HEK293 (cell line): ENCODE measurements around the gene MYOM1.

Experiments used
- CTCF ChIA-PET: fragments of 350-600 bp; formaldehyde crosslinking; extraction: SDS; loops from one replicate; lab custom pipeline; 2021; ENCODE audit warnings: antibody characterized with exemption; lab: Yijun Ruan, JAX
- POLR2A ChIA-PET: fragments of 300-600 bp; formaldehyde crosslinking; extraction: SDS; loops from one replicate; lab custom pipeline; 2020; ENCODE audit warnings: antibody characterized with exemption, inconsistent platforms; lab: Yijun Ruan, JAX
- H3K27ac ChIP-seq: fragments of 200-500 bp; sonication (Bioruptor generic); 2 replicates; pipeline ENCODE4 v1.5.1; 2014; ENCODE audit warnings: low read depth, low read length, control low read depth, inconsistent platforms; ENCODE audit errors: extremely low read depth
- H3K36me3 ChIP-seq, 2 experiments: fragments of 200-500 bp in 1 of 2; sonication (Bioruptor generic) in 1 of 2; 1 replicate in 1 of 2; 2 replicates in 1 of 2; pipeline ENCODE4 v1.5.1; 2014 to 2017; ENCODE audit warnings: inconsistent platforms in 2 of 2, low read length in 2 of 2; ENCODE audit not compliant: control insufficient read depth in 2 of 2, insufficient read depth in 1 of 2
- H3K4me1 ChIP-seq: fragments of 200-500 bp; sonication (Bioruptor generic); 2 replicates; pipeline ENCODE4 v1.5.1; 2014; ENCODE audit warnings: mild to moderate bottlenecking, low read length, inconsistent platforms; ENCODE audit not compliant: control insufficient read depth, insufficient read depth
- H3K4me3 ChIP-seq: 2 replicates; pipeline ENCODE4 v1.5.1; 2011; ENCODE audit warnings: low read depth, mild to moderate bottlenecking, control low read depth, low read length, moderate library complexity
- H3K9me3 ChIP-seq: fragments of 200-500 bp; sonication (Bioruptor generic); 2 replicates; pipeline ENCODE4 v1.5.1; 2014; ENCODE audit warnings: low read depth, low read length, inconsistent platforms; ENCODE audit not compliant: control insufficient read depth, insufficient read depth
- HIC1 ChIP-seq: fragments of 450-650 bp; formaldehyde crosslinking; IDR thresholded peaks from 2 replicates; pipeline ENCODE4 v1.5.1; 2016; ENCODE audit warnings: missing biosample characterization, missing genetic modification characterization
- INSM2 ChIP-seq: fragments of 450-650 bp; formaldehyde crosslinking; IDR thresholded peaks from 2 replicates; pipeline ENCODE4 v1.5.1; 2016; ENCODE audit warnings: missing biosample characterization, missing genetic modification characterization
- TCF7L2 ChIP-seq: IDR thresholded peaks from 2 replicates; pipeline ENCODE4 v1.6.1; 2011; ENCODE audit warnings: low read depth, mild to moderate bottlenecking, inconsistent platforms, low read length, moderate library complexity, borderline replicate concordance
- ZEB2 ChIP-seq: fragments of 450-650 bp; formaldehyde crosslinking; IDR thresholded peaks from 2 replicates; pipeline ENCODE4 v1.5.1; 2016; ENCODE audit warnings: missing biosample characterization, missing genetic modification characterization
- ZFP3 ChIP-seq: fragments of 450-650 bp; formaldehyde crosslinking; IDR thresholded peaks from 2 replicates; pipeline ENCODE4 v1.5.1; 2016; ENCODE audit warnings: low read depth, missing biosample characterization, missing genetic modification characterization
- ZFP41 ChIP-seq: fragments of 450-650 bp; formaldehyde crosslinking; IDR thresholded peaks from 2 replicates; pipeline ENCODE4 v1.5.1; 2016; ENCODE audit warnings: missing biosample characterization, missing genetic modification characterization, borderline replicate concordance
- ZNF140 ChIP-seq: fragments of 450-650 bp; formaldehyde crosslinking; IDR thresholded peaks from 2 replicates; pipeline ENCODE4 v1.5.1; 2016; ENCODE audit warnings: missing biosample characterization, missing genetic modification characterization
- ZNF157 ChIP-seq: fragments of 450-650 bp; formaldehyde crosslinking; IDR thresholded peaks from 2 replicates; pipeline ENCODE4 v1.5.1; 2016; ENCODE audit warnings: missing biosample characterization, missing genetic modification characterization
- ZNF202 ChIP-seq: fragments of 450-650 bp; formaldehyde crosslinking; IDR thresholded peaks from 2 replicates; pipeline ENCODE4 v1.5.1; 2016; ENCODE audit warnings: missing biosample characterization, missing genetic modification characterization, borderline replicate concordance
- ZNF341 ChIP-seq: fragments of 450-650 bp; formaldehyde crosslinking; IDR thresholded peaks from 2 replicates; pipeline ENCODE4; 2016; ENCODE audit warnings: low read depth, missing biosample characterization, missing genetic modification characterization
- ZNF48 ChIP-seq: fragments of 450-650 bp; formaldehyde crosslinking; IDR thresholded peaks from 2 replicates; pipeline ENCODE4 v1.5.1; 2016; ENCODE audit warnings: missing biosample characterization, missing genetic modification characterization
- ZNF529 ChIP-seq: fragments of 450-650 bp; formaldehyde crosslinking; IDR thresholded peaks from 2 replicates; pipeline ENCODE4 v1.5.1; 2017; ENCODE audit warnings: missing genetic modification characterization, missing biosample characterization; ENCODE audit not compliant: insufficient replicate concordance
- ZNF571 ChIP-seq: fragments of 450-650 bp; formaldehyde crosslinking; IDR thresholded peaks from 2 replicates; pipeline ENCODE4 v1.5.0; 2017; ENCODE audit warnings: missing biosample characterization, missing genetic modification characterization
- ZNF580 ChIP-seq: fragments of 450-650 bp; formaldehyde crosslinking; IDR thresholded peaks from 2 replicates; pipeline ENCODE4 v1.5.1; 2016; ENCODE audit warnings: missing biosample characterization, missing genetic modification characterization
- ZNF596 ChIP-seq: fragments of 450-650 bp; IDR thresholded peaks from 2 replicates; pipeline ENCODE4 v1.5.0; 2018; ENCODE audit warnings: missing biosample characterization, mild to moderate bottlenecking, missing genetic modification characterization, moderate library complexity
- ZNF830 ChIP-seq: fragments of 450-650 bp; IDR thresholded peaks from 2 replicates; pipeline ENCODE4 v1.5.0; 2018; ENCODE audit warnings: missing biosample characterization, missing genetic modification characterization, low read depth, mild to moderate bottlenecking, moderate library complexity
- ZSCAN16 ChIP-seq: fragments of 450-650 bp; formaldehyde crosslinking; IDR thresholded peaks from 2 replicates; pipeline ENCODE4 v1.5.1; 2016; ENCODE audit warnings: missing biosample characterization, missing genetic modification characterization
- TF ChIP-seq, protein P1 (sequence below): fragments of 450-650 bp; formaldehyde crosslinking; IDR thresholded peaks from 2 replicates; pipeline ENCODE4 v1.5.1; 2016; ENCODE audit warnings: missing biosample characterization, missing genetic modification characterization, borderline replicate concordance
- TF ChIP-seq, protein P2 (sequence below): sonication (generic); formaldehyde crosslinking; IDR thresholded peaks from 2 replicates; pipeline ENCODE4 v1.8.1; 2022; ENCODE audit warnings: mild to moderate bottlenecking, moderate library complexity, missing genetic modification reagents
- TF ChIP-seq, protein P3 (sequence below): fragments of 450-650 bp; formaldehyde crosslinking; IDR thresholded peaks from 2 replicates; pipeline ENCODE4 v1.5.0; 2017; ENCODE audit warnings: missing biosample characterization, missing genetic modification characterization, borderline replicate concordance
- TF ChIP-seq, protein P4 (sequence below): fragments of 450-650 bp; formaldehyde crosslinking; IDR thresholded peaks from 2 replicates; pipeline ENCODE4 v1.5.1; 2017; ENCODE audit warnings: missing biosample characterization, missing genetic modification characterization

The MYOM1 gene

GRCh38 chr18:3183103-3183717, 36.6 kb downstream of the MYOM1 start:
- TF ChIP-seq ZNF529 (tag by site-specific recombination), result no peak
- TF ChIP-seq ZNF341 (tag by site-specific recombination), result no peak
- no peak for TF ChIP-seq ZFP3 (tag by site-specific recombination)
- TF ChIP-seq ZFP41, result no peak
- TF ChIP-seq ZNF48 (tag by site-specific recombination), result no peak
- no peak for TF ChIP-seq ZNF140 (tag by site-specific recombination)
- no peak for TF ChIP-seq ZEB2
- no peak for TF ChIP-seq ZSCAN16 (tag by site-specific recombination)
- TF ChIP-seq HIC1 (tag by site-specific recombination), result no peak
- TF ChIP-seq ZNF157, result no peak
- TF ChIP-seq, protein P1, sequence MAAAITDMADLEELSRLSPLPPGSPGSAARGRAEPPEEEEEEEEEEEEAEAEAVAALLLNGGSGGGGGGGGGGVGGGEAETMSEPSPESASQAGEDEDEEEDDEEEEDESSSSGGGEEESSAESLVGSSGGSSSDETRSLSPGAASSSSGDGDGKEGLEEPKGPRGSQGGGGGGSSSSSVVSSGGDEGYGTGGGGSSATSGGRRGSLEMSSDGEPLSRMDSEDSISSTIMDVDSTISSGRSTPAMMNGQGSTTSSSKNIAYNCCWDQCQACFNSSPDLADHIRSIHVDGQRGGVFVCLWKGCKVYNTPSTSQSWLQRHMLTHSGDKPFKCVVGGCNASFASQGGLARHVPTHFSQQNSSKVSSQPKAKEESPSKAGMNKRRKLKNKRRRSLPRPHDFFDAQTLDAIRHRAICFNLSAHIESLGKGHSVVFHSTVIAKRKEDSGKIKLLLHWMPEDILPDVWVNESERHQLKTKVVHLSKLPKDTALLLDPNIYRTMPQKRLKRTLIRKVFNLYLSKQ, result no peak
- no peak for TF ChIP-seq ZNF830 (tag by site-specific recombination)
- peaks cover 4% of the 10 kb centered on the region; the same call in 1 of the 2 replicates for H3K4me1 ChIP-seq
- no peak overlapping the region for H3K27ac ChIP-seq
- H3K4me3 ChIP-seq, result no peak overlapping the region
- ChIA-PET POLR2A (no interaction called here), CTCF (no interaction called here)
- H3K36me3 ChIP-seq, result no peaks in the 10 kb centered on the region
- H3K9me3 ChIP-seq, result no peaks in the 10 kb centered on the region

DNA sequence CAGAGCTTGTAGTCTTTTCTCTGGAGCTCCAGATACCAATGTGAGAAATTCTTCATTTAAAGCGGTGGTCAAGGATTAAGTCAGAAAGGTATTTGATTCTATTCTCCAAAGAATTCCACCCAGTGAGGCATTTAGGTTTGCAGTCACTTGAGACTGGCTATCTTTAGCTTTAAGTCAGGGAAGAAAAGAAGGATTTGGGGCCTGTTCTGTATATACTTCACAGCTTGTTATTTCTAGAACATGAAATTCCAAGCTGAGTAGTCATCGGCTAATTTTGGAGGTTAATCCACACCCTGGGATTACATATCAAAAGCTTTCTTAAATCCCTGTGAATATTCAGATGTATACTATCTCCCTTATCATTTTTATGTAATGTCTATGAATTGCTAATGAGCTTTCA, 39.4 kb downstream of the MYOM1 start:
- H3K36me3 ChIP-seq, result no peaks in the 10 kb centered on the region
- CTCF ChIA-PET, result interaction anchor here (0.6 to 1.9 kb wide), 6 partner anchors 29 to 353 kb away, joined by 3 to 9 read pairs (median 4); no protein-coding TSS in a partner anchor
- no peaks in the 10 kb centered on the region for H3K9me3 ChIP-seq
- H3K4me3 ChIP-seq, result no peak overlapping the region
- H3K4me1 ChIP-seq, result peaks cover 4% of the 10 kb centered on the region; the same call in 1 of the 2 replicates
- H3K27ac ChIP-seq, result no peak overlapping the region
- POLR2A ChIA-PET, result interaction anchor here (1.2 kb wide), 1 partner anchor 68 kb away, joined by 3 read pairs; no protein-coding TSS in a partner anchor
- TF ChIP-seq, protein P2, sequence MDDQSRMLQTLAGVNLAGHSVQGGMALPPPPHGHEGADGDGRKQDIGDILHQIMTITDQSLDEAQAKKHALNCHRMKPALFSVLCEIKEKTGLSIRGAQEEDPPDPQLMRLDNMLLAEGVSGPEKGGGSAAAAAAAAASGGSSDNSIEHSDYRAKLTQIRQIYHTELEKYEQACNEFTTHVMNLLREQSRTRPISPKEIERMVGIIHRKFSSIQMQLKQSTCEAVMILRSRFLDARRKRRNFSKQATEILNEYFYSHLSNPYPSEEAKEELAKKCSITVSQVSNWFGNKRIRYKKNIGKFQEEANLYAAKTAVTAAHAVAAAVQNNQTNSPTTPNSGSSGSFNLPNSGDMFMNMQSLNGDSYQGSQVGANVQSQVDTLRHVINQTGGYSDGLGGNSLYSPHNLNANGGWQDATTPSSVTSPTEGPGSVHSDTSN (CRISPR knock-in tag), result no peak
- TF ChIP-seq, protein P3, sequence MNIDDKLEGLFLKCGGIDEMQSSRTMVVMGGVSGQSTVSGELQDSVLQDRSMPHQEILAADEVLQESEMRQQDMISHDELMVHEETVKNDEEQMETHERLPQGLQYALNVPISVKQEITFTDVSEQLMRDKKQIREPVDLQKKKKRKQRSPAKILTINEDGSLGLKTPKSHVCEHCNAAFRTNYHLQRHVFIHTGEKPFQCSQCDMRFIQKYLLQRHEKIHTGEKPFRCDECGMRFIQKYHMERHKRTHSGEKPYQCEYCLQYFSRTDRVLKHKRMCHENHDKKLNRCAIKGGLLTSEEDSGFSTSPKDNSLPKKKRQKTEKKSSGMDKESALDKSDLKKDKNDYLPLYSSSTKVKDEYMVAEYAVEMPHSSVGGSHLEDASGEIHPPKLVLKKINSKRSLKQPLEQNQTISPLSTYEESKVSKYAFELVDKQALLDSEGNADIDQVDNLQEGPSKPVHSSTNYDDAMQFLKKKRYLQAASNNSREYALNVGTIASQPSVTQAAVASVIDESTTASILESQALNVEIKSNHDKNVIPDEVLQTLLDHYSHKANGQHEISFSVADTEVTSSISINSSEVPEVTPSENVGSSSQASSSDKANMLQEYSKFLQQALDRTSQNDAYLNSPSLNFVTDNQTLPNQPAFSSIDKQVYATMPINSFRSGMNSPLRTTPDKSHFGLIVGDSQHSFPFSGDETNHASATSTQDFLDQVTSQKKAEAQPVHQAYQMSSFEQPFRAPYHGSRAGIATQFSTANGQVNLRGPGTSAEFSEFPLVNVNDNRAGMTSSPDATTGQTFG (tag by site-specific recombination), result no peak
- TF ChIP-seq, protein P4, sequence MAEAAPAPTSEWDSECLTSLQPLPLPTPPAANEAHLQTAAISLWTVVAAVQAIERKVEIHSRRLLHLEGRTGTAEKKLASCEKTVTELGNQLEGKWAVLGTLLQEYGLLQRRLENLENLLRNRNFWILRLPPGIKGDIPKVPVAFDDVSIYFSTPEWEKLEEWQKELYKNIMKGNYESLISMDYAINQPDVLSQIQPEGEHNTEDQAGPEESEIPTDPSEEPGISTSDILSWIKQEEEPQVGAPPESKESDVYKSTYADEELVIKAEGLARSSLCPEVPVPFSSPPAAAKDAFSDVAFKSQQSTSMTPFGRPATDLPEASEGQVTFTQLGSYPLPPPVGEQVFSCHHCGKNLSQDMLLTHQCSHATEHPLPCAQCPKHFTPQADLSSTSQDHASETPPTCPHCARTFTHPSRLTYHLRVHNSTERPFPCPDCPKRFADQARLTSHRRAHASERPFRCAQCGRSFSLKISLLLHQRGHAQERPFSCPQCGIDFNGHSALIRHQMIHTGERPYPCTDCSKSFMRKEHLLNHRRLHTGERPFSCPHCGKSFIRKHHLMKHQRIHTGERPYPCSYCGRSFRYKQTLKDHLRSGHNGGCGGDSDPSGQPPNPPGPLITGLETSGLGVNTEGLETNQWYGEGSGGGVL (tag by site-specific recombination), result no peak
- TF ChIP-seq ZNF202 (tag by site-specific recombination) (no peak), ZNF596 (tag by site-specific recombination) (no peak), TCF7L2 (no peak), ZNF571 (tag by site-specific recombination) (no peak), INSM2 (tag by site-specific recombination) (no peak), ZNF157 (no peak), ZNF580 (no peak)
- TF ChIP-seq, protein P1, result no peak
